Ovary (tissue), 9 donors: ENCODE results near the gene PRCD. TPM values are rescaled to one million over a fixed set of nuclear protein-coding genes. Genes with fewer than 3 reads are reported as not detected.

Experiments
- DNase-seq, 5 donors: peaks; one replicate each; pipeline ENCODE4 v3.0.0-alpha.2; 2019 to 2020
- H3K27ac ChIP-seq, 2 donors: fragments of 200-600 bp; one replicate each; pipeline versions ENCODE4 v1.5.1 to v1.8.0; 2019 to 2022
- H3K27me3 ChIP-seq: fragments of 200-600 bp; one replicate; pipeline ENCODE4 v1.8.0; 2022
- H3K36me3 ChIP-seq: fragments of 200-600 bp; sonication (generic); one replicate; pipeline ENCODE4 v1.5.1; 2019
- H3K4me1 ChIP-seq: one replicate; pipeline ENCODE4 v1.8.1; 2013; ENCODE audit warnings: mild to moderate bottlenecking, moderate library complexity; ENCODE audit not compliant: insufficient read depth
- H3K4me3 ChIP-seq: fragments of 200-600 bp; sonication (generic); one replicate; pipeline ENCODE4 v1.5.1; 2017
- H3K9me3 ChIP-seq, 2 donors: fragments of 200-600 bp in 1 of 2; sonication (generic) in 1 of 2; one replicate each; pipeline versions ENCODE4 v1.5.1 to v1.8.1; 2013 to 2019; ENCODE audit warnings: mild to moderate bottlenecking in 1 of 2, moderate library complexity in 1 of 2
- EP300 ChIP-seq: sonication (generic); formaldehyde crosslinking; IDR thresholded peaks from one replicate; pipeline ENCODE4 v1.6.1; 2017; ENCODE audit warnings: antibody characterized with exemption
- POLR2A ChIP-seq: fragments of 450-650 bp; IDR thresholded peaks from one replicate; pipeline ENCODE4 v1.6.1; 2017; ENCODE audit warnings: antibody characterized with exemption, mild to moderate bottlenecking, moderate library complexity
- WGBS, 3 donors: extraction: QIAGEN DNeasy Blood & Tissue Kit in 1 of 3; methylation state at CpG; one replicate each; pipeline versions ENCODE4 v1.1.5 to v1.1.7; 2013 to 2017; 5-methylcytosine and 5-hydroxymethylcytosine counted together
- intact Hi-C, 4 donors: fragments of 100-400 bp; cut with DNase I; formaldehyde crosslinking; loops; one replicate each; pipeline versions ENCODE4 v1.11.0 to v1.15.1; 2022 to 2023
- polyA plus RNA-seq, 2 donors: library from polyadenylated mRNA; stranded (reverse); fragments of 200-250 nt in 1 of 2; fragments of 350-450 nt in 1 of 2; fragmentation: Illumina TruSeq in 1 of 2; extraction: RNeasy Lipid Tissue Mini Kit (QIAGEN cat#74804) in 1 of 2; gene quantifications; one replicate each; pipeline ENCODE4 v1.2.3, GENCODE V29; 2013 to 2014
- total RNA-seq, 7 donors: library from RNA; depleted of rRNA in 2 of 7; stranded (reverse); fragments of >200 nt in 2 of 7; fragmentation: NEBNext Ultra II Directional in 3 of 7; extraction: Animal tissue kit (Norgen Biotek cat#: 25700) in 3 of 7; gene quantifications; one replicate each; pipeline versions ENCODE4 v1.1.0 to v1.2.4, GENCODE V29; 2016 to 2023
- TF ChIP-seq, protein P1 (sequence below), 3 donors: fragments of 450-650 bp in 2 of 3; fragments of 200-600 bp in 1 of 3; IDR thresholded peaks; one replicate each; pipeline versions ENCODE4 v1.5.1 to v1.8.0; 2016 to 2022; ENCODE audit warnings: antibody characterized with exemption in 3 of 3, mild to moderate bottlenecking in 1 of 3
- donor health status: DM: no; HTN: no; CAD: no; lungs with moderate emphysema.
- donor health status: DM: no; HTN: no; CAD: no.
- donor health status: Bipolar disorder and iron deficiency.
- donor health status: DM: yes; HTN: yes; CAD: no.
- donor health status: DM: no; HTN: no; CAD: no.
- donor health status: DM: yes; HTN: yes; CAD: no.

PRCD gene
- total and polyA plus RNA-seq, 9 donors = 1.5 to 12.2 (median 2.8) TPM

- Histone ChIP-seq H3K27me3 (no peaks in the 10 kb centered on the region), H3K4me3 (no peak overlapping the region), H3K4me1 (no peaks in the 10 kb centered on the region), H3K9me3 (no peaks in the 10 kb centered on the region), H3K36me3 (no peaks in the 10 kb centered on the region), H3K27ac (no peak overlapping the region)
- TF ChIP-seq POLR2A = no peak
- no peak for TF ChIP-seq EP300
- TF ChIP-seq, protein P1, sequence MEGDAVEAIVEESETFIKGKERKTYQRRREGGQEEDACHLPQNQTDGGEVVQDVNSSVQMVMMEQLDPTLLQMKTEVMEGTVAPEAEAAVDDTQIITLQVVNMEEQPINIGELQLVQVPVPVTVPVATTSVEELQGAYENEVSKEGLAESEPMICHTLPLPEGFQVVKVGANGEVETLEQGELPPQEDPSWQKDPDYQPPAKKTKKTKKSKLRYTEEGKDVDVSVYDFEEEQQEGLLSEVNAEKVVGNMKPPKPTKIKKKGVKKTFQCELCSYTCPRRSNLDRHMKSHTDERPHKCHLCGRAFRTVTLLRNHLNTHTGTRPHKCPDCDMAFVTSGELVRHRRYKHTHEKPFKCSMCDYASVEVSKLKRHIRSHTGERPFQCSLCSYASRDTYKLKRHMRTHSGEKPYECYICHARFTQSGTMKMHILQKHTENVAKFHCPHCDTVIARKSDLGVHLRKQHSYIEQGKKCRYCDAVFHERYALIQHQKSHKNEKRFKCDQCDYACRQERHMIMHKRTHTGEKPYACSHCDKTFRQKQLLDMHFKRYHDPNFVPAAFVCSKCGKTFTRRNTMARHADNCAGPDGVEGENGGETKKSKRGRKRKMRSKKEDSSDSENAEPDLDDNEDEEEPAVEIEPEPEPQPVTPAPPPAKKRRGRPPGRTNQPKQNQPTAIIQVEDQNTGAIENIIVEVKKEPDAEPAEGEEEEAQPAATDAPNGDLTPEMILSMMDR (IDR thresholded peaks at IDR 0.05) = no peak
- intact Hi-C loops = no loop called here
- WGBS, 3 donors = 80 to 100% (median 96%) methylated on average over 2 of the region's 2 CpGs
- no peak for DNase-seq
These were observed 39.4 kb downstream of the PRCD start for GRCh38 chr17:76579281-76579680.

DNA sequence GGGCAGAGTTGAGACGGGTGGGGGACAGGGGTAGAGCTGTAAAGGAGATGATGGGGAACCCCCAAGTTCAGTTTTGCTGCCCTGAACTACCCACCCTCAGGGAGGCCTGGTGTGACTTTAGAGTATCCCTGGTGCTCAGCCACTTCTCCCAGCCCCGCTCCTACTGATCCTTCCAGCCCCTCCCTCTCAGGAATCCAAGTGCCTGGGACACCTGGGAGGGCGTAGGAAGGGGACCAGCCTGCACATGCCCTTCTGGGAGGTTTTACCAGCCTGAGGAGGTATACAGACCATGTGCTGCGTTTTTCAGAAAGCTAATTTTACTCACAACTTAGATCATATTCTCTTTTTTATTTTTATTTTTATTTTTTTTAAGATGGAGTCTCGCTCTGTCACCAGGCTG lies 41.7 kb downstream of the PRCD start:
- Histone ChIP-seq H3K27ac (no peak overlapping the region), H3K27me3 (no peaks in the 10 kb centered on the region), H3K4me1 (peaks cover 7% of the 10 kb centered on the region), H3K9me3 (no peaks in the 10 kb centered on the region), H3K4me3 (no peak overlapping the region), H3K36me3 (no peaks in the 10 kb centered on the region)
- TF ChIP-seq POLR2A (no peak), EP300 (no peak)
- TF ChIP-seq, protein P1 (IDR thresholded peaks at IDR 0.05) = no peak
- intact Hi-C loops = no loop called here
- WGBS, 3 donors = 84 to 91% (median 88%) methylated on average over 5 of the region's 5 CpGs
- DNase-seq = no peak

- Histone ChIP-seq H3K27ac (no peak overlapping the region), H3K36me3 (no peaks in the 10 kb centered on the region), H3K9me3 (no peaks in the 10 kb centered on the region), H3K4me1 (peaks cover 7% of the 10 kb centered on the region), H3K27me3 (no peaks in the 10 kb centered on the region), H3K4me3 (no peak overlapping the region)
- intact Hi-C loops = no loop called here
- DNase-seq = no peak
- TF ChIP-seq POLR2A = no peak
- TF ChIP-seq, protein P1 (IDR thresholded peaks at IDR 0.05) = no peak
- TF ChIP-seq EP300 = no peak
- 18 to 26% (median 18%) methylated on average over 3 of the region's 3 CpGs for WGBS, 3 donors
These were observed 42.8 kb downstream of the PRCD start for GRCh38 chr17:76582660-76583059.

DNA sequence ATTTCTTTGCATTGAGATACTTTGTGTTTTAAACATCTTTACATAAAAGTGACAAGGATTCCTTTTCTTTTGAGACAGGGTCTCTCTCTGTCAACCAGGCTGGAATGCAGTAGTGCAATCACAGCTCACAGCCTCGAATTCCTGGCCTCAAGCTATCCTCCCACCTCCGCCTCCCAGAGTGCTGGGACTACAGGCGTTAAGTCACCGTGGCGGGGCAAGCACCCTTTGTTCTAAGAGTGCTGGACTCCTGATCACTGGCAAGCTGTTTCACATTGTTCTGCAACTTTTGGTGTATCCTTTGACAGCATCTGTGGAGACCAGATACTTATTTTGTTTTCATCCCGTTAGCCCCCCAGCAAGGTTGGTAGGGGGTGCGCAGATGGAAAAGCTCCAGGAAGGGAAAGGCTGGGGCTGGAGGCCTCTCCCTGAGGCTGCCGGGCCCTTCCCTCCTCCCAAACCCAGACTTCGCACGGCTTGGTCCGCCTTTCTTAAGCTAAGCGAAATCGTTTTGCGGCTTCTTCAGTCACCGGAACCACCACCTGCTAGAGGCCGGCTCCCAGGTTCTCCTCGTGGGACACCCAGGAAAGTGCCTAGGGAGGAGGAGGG lies 44.7 kb downstream of the PRCD start:
- 24 to 36% (median 35%) methylated on average over 17 of the region's 17 CpGs for WGBS, 3 donors
- DNase-seq = no peak
- Histone ChIP-seq H3K36me3 (no peaks in the 10 kb centered on the region), H3K27me3 (no peaks in the 10 kb centered on the region), H3K4me3 (peak overlapping the region; percentile 47), H3K9me3 (no peaks in the 10 kb centered on the region), H3K27ac (no peak overlapping the region), H3K4me1 (peaks cover 7% of the 10 kb centered on the region)
- no peak for TF ChIP-seq POLR2A
- TF ChIP-seq EP300 = no peak
- TF ChIP-seq, protein P1 (IDR thresholded peaks at IDR 0.05) = no peak
- intact Hi-C loops = no loop called here
